Stimulated activated CD4-positive, alpha-beta T cell treated with anti-CD3 and anti-CD28 coated beads, Interleukin-1b, Interleukin-23, amount 100 ng/mL, for 1 hour (primary cell): Measurements from ENCODE around the gene CALCOCO1.
"Not testable (repeated sequence)": the region's sequence is repeated elsewhere in the genome, so short reads cannot be mapped to it uniquely, and the experiment has no call there.

Experiments used
- DNase-seq, 2 donors: peaks; one replicate each; pipeline ENCODE4 v3.0.0-alpha.2; 2020; ENCODE audit warnings: low read depth in 2 of 2

Gene CALCOCO1

DNA sequence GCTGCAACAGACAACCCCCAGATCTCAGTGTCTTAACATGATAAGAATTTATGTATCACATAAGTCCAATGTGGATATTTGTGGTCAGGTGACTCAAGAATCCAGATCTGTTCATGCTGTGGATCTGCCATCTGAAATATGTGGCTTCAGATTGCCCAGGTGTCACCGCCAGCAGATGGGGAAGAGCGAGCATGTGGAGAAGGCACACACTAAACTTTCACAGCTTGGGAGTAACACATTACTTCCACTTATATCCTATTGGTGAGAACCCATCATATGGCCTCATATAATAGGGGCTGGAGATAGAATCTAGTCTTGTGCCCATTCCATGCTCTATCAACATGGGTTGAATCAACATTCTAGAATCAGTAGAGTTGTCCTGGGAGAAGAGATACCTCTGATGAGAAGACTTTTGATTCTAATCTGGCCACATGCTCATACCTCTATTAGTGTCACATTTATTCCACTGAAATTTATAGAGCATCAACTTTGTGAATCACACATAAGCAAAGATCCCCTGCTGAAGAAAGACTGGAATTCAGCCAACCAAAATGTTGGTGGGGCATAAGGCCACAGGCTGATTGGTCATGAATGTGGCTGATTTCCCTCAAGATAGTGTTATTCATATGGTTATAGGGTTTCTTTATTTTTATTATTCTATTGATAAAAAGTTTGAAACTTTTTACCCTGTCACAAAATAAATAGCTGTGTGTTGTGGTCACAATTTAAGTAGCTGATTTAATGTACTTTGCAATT lies 6.0 kb upstream of the CALCOCO1 start:
- no peak for DNase-seq

DNA sequence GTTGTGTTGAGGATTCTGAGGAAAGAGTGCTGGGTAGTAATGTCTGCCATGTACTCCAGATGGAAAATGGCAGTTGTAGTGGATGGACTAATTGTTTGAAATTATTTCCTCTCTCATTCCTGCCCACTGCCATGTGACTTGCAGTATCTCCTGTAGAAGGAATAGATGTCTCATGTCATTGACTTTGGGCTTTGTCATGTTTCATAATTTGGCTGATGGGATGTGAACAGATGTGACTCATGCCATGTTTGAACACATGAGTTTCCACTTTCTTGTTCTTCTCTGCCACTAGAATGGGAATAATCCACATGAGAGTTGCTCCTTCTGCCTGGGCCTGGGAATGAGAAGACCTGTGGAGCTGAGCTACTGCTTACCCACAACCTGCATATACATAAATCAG lies 2.4 kb upstream of the CALCOCO1 start:
- no peak for DNase-seq

DNA sequence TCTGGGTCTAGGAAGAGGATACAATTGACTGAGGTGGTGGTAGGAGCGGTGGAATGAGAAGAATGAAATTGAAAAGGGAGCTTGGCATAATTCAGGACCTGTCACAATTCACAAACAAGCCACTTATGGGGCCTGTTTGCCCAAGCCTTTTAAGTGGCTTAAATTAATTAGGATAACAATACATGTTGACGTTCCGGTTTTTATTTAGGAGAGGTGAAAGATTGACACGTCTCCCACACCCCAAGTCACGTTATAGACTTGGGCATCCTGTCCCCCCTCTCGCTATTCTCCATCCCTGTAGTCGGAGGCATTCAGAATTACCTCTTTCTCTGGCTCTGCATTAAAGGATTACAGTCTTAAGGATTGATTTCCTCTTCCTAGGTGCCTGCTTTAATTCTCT lies 954 bp upstream of the CALCOCO1 start:
- no peak for DNase-seq

DNA sequence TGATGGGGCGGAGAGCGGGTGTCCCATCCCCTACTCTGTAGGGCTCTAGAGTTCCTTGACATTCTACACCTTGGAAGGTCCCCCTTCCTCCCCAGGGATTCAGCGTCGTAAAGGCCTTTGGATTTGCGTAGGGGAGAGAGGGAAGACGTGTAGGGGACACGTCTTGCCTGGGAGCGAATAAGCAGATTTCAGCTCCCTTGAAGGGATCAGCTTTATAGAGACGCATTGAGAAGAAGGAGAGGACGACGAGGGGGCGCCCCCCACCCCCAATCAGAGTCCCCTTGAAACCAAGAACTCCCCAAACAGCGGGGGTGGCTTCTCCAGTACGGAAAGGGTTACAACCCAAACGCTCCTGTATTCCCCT lies 324 bp downstream of the CALCOCO1 start:
- no peak for DNase-seq

DNA sequence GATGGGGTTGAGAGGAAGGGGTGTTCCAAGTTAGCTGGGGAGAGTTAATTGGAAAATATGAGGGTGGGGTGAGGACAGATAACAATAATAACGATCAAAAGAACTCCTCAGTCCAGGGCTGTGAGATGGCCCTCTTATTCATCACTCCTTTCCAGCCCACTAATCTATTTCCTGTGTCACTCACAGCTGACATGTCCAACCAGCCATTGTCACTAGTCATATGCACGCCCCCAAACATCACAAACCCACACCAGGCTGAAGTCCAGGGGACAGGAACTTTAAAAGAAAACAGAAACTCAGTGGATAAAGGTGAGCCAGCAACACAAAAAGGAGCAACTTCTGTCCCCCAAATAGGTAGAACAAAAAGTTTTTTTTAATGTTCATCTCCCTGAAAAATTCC lies 911 bp downstream of the CALCOCO1 start:
- DNase-seq: no peak

DNA sequence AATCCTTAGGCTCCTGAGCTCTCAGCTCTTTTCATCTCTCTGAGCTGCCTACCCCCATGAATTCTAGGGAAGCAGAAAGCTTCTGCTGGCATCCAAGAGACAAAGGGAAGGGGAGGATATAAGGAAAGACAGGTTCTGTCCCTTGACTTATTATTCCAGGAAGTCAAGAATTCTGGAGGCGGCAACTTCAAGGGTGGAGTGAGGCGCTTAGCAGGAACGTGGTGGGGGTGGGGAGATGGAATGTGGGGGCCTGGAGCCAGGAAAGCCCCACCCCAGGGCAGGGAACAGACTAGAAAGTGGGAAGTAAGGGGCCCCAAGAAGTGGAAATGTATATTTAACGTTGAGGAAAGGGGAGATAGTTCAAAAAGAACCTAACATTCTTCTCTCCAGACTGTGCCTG lies 1.4 kb downstream of the CALCOCO1 start:
- no peak for DNase-seq

DNA sequence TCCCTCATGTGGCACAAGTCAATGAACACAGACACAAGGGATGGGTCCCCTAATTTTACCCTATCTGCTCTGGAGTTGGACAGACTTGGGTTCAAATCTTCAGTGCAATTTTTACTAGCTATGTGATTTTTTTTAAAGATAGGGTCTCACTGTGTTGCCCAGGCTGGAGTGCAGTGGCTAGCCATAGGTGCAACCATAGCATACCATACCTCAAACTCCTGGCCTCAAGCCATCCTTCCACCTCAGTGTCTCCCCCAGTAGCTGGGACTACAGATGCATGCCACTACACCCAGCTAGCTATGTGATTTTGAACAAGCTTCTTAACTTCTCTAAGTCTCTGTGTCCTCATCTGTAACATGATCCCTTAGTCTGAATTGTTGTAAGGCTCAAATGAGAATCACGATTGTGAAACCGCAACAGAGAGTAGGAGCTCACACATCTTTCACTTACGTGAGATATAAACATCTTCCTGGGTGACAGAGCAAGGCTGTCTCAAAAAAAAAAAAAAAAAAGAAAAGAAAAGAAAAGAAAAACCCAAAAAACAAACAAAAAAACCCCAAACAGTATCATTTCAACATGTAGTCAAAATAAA lies 4.7 kb downstream of the CALCOCO1 start:
- DNase-seq: no peak

DNA sequence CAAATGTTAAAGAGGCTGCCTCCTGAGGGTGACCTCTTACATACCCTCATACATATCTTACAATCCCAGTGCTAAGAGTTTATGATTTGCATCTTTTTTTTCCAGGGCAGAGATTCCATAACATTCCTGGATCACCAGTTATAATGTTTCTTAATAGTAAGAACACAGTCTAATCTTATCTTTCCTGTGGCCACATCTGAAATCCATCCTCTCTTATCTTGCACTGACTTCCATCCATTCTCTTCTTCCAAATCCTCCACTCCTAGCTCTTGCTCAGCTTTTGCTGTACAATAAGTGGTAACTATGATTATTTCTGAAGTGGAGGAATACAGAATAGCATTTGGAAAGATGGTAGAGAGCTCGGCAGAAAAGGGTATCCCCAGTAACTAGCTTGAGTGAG lies 6.3 kb downstream of the CALCOCO1 start:
- DNase-seq: no peak

DNA sequence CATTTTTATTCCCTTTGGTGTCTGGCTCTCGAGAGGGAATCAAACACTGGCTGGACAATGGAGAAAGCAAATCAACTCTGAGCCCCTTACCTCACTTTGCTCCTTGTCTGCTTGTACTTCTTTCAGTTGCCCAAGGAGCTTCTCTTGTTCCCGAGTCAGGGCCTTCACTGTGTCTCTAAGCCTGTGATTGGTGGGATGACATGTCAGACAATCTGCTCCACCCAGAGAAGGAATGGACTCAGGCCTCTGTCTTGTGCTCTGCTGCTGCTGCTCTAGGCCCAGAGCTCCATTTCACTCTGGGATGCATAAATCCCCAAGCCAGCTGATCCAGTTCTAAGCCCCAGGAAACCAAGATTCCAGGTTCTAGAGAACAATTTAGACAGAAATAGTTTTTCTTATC lies 7.6 kb downstream of the CALCOCO1 start:
- DNase-seq: no peak

DNA sequence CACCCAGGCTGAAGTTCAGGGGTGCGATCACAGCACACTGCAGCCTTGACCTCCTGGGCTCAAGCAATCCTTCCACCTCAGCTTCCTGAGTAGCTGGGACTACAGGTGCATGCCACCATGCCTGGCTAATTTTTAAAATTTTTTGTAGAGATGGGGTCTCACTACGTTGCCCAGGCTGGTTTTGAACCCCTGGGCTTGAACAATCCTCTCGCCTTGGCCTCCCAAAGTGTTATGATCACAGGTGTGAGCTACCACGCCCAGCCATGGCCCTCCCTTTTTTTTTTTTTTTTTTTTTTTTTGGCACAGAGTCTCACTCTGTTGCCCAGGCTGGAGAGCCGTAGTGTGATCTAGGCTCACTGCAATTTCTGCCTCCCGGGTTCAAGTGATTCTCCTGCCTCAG lies 8.7 kb downstream of the CALCOCO1 start:
- not testable (repeated sequence) for DNase-seq

DNA sequence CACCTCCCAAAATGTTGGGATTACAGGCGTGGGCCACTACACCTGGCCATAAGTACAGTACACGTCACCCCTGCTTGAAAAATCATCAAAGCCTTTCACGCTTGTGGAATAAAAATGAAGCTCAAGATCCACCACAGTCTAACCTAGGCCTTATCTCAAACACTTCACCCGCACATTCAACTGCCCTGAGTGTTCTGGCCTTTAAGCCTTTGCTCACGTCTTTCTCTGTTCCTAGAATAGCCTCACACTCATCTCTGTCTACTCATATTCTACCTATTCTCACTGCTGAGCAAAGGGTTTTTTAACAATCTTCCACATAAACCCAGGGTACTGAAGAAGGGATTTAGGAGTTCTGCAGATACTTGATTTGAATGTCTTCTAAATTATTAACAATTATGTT lies 9.9 kb downstream of the CALCOCO1 start:
- DNase-seq: no peak

DNA sequence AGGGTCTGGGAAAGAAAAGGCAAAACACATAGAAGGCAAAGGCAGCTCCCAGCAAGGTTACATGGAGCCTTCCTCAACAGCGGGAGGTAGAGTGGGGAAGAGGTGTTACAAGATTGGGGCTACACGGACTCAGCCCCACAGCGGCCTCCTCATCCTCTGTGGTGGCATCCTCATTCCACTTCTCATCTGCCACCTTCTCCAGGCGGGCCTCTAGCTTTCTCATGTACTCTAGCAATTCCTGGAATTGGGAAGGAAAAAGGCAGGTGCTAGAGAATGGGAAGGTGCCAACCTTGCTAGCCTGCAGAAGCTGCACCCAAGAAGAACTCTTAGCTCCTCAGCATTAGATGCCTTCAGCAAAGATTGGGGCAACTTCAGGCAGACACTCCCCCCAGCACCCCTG lies 13.2 kb downstream of the CALCOCO1 start:
- no peak for DNase-seq

DNA sequence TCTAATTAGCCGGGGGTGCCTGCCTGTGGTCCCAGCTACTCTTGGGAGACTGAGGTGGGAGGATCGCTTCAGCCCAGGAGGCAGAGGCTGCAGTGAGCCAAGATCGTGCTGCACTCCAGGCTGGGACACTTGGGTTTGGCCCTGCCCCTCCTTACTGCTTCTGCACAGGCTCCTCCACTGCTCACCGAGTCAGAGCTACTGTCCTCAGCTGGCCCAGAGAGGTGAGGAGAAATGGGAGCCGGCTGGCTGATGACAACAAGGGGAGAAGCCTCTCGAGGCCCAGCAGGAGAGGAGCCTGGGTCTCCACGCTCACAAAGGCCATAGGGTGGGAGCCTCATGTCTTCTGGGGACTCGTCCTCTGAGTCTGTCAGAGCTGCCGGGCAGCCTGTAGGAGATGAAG lies 13.7 kb downstream of the CALCOCO1 start:
- DNase-seq: no peak

DNA sequence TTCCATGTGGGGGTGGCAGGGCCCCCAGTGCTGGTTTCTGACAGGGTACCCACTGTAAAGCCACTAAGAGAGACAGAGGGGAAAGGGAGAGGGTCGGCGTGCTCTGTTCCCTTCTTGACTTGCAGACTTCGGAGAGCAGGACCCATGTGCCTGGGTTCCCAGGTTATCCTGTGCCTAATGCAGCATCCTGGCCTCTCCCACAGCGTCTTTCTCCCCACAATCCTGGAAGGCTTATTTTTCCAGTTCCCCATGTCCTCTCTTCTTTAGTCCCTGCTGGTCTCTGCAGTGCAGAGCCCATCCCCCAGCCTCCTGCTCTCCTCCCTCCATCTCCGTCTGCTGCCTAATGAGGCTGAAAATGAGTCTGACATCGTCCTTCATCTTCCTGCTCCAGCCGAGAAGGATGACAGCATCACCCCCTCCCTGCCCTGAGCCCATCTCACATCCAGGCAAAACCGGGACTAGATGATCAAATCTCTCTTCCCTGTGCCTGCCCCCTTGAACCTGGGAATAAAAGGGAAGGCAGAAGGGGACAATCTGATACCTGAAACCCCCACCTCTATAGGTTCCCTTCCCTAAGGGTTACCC lies 15.1 kb downstream of the CALCOCO1 start:
- no peak for DNase-seq

DNA sequence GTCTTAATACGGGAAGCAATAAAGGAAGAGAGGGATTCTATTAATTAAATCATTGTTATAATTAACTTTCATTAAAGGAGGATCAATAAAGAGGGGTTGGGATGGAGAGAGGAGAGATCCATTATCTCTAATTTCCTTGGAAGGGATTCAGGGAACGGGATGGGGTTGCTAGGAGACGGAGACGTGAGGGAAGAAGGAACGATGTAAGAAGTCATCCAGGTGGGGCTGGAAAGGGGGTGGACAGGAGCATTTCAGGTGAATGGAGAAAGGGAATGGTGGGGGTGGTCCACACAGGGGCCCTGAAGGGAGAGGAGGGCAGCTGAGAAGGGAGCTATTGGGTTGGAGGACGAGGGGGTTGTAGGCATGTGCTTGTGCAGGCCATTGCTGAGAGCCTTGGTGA lies 17.2 kb downstream of the CALCOCO1 start:
- no peak for DNase-seq

DNA sequence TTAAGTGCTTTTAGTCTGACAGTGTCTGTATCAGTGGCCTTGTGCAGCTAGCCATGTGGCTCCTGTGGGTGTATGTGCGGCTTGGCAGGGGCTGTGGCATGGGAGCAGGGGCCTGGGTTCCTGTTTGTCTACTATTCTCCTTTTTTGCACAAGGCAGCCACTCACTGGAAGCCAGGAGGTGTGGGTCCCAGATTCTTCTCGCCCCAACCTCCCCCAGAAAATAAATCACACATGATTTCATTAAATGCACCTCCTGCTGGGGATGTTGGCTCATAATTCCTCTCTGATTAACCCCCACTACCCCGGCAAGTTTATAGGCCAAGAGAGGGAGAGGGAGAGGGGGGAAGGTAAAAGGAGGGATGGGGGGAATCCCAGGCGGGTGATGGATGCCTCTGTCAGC lies 17.6 kb downstream of the CALCOCO1 start:
- DNase-seq: no peak

DNA sequence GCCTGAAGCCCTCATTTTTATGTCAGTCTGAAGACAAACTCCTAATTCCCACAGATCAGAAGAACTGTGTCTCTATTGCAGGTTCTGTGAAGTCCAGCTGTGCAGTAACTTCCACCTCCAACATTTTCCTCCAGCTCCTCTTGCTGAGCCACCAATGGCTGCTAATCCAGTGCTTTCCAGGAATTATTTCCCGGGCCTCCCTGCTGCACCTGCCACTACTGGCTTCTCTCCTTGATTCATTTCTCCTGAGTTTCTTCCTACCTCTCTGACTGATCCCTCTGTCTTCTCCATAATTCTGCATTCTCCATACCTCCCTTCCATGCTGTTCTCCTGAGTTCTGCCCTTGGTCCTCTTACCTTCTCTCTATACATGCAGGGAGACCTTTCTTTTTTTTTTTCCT lies 21.2 kb downstream of the CALCOCO1 start:
- DNase-seq: no peak

DNA sequence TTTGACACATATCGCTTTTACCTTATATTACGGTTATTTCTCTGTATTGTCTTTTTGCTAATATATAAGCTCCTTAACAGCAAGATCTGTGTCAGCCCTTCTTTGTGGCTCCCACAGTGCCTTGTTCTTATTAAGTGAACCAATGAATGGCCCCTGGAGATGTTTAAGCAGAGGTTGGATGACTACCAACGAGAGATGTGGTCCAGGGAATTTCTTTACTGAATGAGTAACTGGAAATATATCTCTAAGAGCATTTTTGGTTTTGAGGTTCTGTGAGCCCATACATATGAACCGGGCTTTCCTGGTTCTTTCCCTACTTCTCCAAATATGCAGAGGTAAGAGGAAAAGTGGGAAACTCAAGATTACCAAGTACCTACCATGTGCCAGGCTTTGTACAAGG lies 23.5 kb downstream of the CALCOCO1 start:
- DNase-seq: no peak

DNA sequence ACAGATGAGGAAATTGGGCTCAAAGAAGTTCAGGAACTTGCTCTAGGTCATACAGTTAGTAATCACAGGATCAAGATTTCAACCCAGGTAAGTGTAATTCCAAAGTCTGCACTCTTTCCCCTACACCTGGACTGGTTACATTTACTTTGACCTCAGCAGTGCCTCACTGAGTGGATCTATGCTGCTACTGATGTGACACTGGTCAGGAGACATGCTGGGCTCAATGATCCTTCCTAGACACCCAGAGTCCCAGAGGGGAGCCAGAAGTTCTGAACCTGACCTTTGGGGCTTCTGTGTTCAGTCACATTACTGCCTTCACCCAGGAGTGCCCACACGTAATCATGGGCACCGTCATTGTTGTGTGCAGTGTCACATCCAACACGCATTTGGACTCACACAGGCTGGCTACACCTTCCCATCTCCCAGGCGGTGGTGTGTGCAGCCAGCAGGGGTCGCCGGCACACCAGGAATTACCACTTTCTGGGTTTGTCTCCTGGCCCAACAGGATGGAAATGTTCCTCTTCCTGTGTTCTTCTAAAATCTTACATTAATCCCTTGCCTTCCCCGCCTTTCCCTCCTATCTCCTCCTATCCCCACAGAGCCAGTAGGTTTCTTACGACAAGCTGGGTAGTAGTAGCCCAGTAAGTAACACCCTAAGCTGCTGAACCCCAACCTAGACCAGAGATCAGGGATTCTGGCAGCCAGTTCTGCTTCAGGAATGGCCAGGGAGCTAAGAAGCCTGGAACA lies 25.6 kb downstream of the CALCOCO1 start:
- DNase-seq: peak; percentile 48 to 59

DNA sequence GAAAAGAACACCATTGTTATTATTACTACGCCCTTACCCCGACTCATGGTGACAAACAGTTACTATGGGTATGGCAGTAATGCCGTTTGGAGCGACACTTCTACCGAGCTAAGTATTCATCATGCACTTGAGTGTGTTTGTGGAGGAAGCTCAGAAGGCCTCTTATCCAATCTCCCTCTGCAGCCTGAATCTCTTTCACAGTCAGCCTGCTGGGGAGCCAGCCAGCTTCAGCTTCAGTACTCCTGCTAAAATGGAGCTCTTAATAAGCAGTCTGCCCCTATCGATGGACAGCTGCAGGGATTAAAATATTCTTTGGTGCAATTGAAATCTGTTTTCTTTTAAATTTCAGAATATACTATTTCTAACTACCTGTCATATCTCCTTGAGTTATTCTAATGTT lies 26.7 kb downstream of the CALCOCO1 start:
- no peak for DNase-seq

DNA sequence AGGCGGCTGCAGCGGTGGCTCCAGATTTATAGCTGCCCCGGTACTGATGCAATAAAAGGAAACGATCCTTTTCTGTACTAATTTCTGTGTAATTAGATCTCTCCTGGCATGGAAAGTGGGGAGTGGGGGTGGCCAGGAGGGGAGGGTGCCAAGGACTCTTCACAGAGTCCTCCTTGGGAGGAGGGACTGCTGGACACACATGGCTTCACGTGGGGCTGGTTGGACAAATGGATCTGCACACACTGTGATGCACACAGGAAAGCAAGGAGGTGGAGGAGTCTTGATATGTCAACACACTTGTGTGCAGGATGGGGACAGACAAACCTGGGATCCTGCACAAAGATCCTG lies 27.6 kb downstream of the CALCOCO1 start:
- DNase-seq: no peak

DNA sequence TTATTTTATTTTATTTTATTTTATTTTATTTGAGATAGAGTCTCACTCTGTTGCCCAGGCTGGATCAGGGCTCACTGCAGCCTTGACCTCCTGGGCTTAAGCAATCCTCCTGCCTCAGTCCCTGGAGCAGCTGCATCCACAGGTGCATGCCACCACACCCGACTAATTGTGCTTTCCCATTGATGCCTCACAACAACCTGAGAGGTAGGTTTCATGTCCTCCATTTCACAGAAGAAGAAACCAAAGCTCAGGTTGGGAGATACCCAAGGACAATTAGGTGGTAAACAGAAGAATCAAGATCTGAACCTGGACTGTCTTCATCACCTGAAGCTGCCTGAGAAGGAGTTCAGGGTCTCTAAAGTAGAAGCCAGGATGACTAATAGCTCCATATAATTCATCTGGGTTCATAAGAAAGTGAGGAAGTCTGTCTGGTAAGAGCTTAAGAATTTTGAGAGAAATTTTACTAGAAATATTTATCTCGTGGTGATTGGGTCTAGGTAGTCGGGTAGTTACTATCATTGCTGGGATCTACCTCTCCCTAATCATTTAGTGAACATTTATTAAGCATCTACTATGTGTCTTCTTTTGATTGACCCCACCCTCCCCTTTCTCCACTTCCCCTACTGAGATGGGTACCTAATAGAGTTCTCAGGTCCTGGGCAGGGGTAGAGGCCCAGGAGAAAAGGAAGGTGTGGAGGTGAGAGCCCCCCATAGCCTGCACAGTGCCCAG lies 28.1 kb downstream of the CALCOCO1 start:
- DNase-seq: no peak
